ENCODE measurements around the gene ZIC4.

The ZIC4 gene

DNA sequence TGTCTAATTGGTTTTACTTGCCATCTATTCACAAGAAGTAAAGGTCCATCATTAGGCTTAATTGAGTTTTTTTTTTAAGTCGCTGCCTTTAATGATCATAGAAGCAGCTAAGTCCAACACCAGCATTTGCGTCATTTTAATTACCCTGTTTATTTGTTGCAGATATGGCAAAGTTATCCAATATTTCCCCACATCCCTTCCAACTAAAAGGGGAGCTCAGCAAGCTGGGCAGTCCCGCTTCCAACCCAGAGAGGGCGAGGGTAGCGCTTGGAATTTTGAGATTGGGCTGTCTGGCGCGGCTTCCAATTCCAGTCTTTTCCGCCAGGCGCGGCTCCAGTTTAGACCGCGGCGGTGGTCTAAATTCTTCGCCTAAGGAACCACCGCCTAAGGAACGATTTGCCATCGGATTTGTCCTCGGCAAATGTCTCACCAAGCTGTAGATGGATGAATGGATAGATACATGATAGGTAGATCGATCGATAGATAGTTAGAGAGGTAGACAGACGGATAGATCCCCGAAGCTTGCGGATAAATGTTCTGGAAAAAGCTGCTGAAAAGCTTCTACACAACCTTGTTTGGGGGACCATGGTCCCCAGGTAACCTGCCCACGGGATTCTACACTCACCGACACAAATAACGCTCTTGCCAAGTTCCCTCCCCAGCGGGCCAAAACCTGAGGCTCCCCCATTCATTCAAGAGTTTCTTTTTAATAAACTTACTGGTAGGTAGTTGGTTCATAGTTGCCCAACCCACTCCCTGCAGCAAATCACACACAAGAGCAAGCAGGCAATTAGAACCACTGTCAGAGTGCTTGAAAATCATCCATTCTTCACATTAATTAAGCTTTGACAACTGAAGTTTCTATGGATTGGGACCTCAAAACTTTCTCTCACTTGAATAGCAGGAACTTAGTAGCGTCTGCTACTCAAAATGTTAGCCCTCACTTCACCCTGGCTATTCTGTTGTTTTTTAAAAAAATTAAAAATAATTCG, 49.1 kb downstream of the ZIC4 start:
- peaks cover 0 to 5% of the 10 kb centered on the region in 2 donors for H3K4me1 Mint-ChIP-seq
- H3K27ac Mint-ChIP-seq: peak overlapping the region; percentile 5
- H3K4me3 Mint-ChIP-seq: peak overlapping the region in 1 of 2 donors; percentile 7
- H3K9me3 Mint-ChIP-seq: peaks cover 4% of the 10 kb centered on the region in 2 donors
- DNase-seq (no peak), ATAC-seq (replicated peaks) (no peak)
- H3K27me3 Mint-ChIP-seq: peaks cover 67 to 78% of the 10 kb centered on the region in 2 donors
- peaks cover 3 to 4% of the 10 kb centered on the region in 2 donors for H3K36me3 Mint-ChIP-seq

DNA sequence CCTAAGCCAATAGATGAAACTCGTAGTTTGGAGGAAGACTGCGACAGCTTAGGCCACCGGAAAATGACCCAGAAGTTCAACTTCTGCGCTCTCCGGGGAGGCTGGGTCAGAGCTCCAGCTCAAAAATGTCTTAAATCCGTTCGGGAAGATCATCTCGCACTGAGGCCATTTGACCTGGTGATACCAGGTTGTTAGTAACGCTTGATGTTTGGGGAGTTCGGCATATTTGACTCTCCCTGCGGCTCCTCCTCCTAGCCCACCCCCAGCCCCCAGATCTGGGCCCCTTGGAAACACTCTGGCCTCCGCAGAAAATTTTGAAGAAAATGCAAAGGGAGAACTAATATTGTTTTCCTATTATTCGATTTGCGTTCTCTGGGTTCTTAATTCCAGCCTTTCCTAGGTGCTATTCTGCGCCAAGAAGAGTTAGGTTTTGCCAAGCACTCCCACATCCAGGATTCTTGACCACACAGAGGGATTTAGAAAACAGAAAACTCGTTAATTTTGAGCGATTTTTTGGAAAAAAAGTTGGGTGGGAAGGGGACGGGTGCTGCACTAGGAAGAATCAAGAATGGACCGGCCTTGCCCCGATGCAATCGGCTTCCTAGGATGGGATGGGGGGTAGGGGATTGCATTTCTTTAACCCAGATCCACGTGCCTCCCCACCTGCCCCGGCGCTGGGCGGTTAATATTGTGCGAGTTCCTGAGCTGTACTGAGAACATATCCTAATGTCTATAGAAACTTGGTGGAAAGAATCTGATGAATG, 50.0 kb downstream of the ZIC4 start:
- peaks cover 4% of the 10 kb centered on the region in 2 donors for H3K9me3 Mint-ChIP-seq
- DNase-seq: no peak
- ATAC-seq (replicated peaks): no peak
- H3K4me1 Mint-ChIP-seq: peaks cover 0 to 5% of the 10 kb centered on the region in 2 donors
- H3K36me3 Mint-ChIP-seq: peaks cover 3 to 4% of the 10 kb centered on the region in 2 donors
- peaks cover 67 to 71% of the 10 kb centered on the region in 2 donors for H3K27me3 Mint-ChIP-seq
- H3K4me3 Mint-ChIP-seq: no peak overlapping the region
- peak overlapping the region; percentile 5 for H3K27ac Mint-ChIP-seq

DNA sequence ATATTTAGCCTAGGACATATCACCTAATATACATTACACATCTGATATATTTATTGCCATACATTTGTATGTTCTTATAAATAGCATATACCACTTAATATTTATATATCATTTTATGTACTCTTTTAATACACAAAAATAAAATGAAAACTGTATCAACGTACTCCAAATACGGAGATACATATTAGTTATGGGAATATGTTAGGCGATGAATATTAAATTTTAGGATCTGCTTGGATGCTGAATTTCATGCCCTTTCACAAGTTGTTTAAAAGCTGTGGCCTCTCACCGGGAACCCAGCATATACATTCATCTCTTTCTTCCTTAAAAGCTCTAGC, 50.6 kb downstream of the ZIC4 start:
- peaks cover 3 to 4% of the 10 kb centered on the region in 2 donors for H3K36me3 Mint-ChIP-seq
- peaks cover 0 to 5% of the 10 kb centered on the region in 2 donors for H3K4me1 Mint-ChIP-seq
- DNase-seq: no peak
- H3K27ac Mint-ChIP-seq: no peak overlapping the region
- H3K9me3 Mint-ChIP-seq: peaks cover 4% of the 10 kb centered on the region in 2 donors
- ATAC-seq (replicated peaks): no peak
- peaks cover 61 to 65% of the 10 kb centered on the region in 2 donors for H3K27me3 Mint-ChIP-seq
- H3K4me3 Mint-ChIP-seq: no peak overlapping the region

DNA sequence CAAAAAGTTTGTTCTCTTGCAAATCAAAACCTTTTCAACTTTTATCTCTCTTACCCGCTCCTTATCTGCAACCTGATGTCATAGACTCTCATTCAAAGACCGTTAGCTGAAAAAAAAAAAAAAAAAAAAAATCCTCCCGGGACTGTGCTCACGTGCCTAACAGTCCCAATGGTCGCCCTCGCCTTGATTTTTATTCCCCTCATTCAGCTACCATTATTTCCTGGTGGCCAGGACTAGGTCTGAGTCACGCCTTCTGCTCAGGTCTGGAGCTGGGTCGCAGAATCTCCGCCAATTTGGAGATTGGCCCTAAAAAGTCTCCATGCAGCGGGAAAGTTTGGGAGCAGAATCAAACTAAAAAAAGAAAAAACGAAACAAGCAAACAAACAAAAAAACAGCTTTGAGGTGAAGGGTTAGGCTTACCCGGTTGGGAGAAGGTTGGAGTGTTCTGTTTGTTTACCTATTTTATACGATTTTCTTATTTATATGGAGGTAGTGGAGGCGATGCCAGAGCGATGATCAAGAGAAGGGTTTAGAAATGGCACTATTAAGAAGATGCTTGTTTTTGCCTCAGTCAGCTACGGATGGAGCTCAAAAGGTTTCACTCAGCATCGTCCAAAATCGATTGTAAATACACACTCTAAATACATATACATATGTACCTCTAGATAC, 51.1 kb downstream of the ZIC4 start:
- no peak for ATAC-seq (replicated peaks)

DNA sequence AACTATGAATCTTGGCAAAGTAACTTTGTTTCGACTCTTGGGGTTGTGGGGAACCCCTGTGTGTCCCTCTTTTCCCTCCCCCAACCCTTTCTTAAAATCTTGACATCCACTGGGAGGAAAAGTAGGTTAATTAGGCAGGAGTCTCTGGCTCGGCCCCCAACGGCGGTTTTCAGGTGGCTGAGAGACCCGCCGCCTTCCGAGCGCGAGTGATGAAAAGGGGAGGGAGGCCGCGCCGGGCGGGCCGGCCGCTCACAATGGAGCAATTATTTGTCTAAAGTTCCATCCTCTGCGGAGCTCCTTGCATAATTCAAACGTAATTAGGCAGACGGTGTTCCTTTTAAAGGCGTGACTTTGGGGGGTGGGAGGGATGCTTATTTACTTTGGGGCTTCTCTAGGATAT, 51.7 kb downstream of the ZIC4 start:
- Mint-ChIP-seq H3K4me3 (no peak overlapping the region), H3K4me1 (peaks cover 0 to 5% of the 10 kb centered on the region in 2 donors), H3K9me3 (peaks cover 4% of the 10 kb centered on the region in 2 donors), H3K27ac (no peak overlapping the region), H3K36me3 (peaks cover 3 to 4% of the 10 kb centered on the region in 2 donors), H3K27me3 (peaks cover 50 to 54% of the 10 kb centered on the region in 2 donors)
- ATAC-seq (replicated peaks) (no peak), DNase-seq (no peak)

More for the DNA sequence above, 51.1 kb downstream of the ZIC4 start:
- no peak for DNase-seq
- no peak overlapping the region for H3K4me3 Mint-ChIP-seq
- H3K9me3 Mint-ChIP-seq: peaks cover 4% of the 10 kb centered on the region in 2 donors
- H3K36me3 Mint-ChIP-seq: peaks cover 3 to 4% of the 10 kb centered on the region in 2 donors
- peaks cover 0 to 5% of the 10 kb centered on the region in 2 donors for H3K4me1 Mint-ChIP-seq
- H3K27ac Mint-ChIP-seq: peak overlapping the region; percentile 16
- H3K27me3 Mint-ChIP-seq: peaks cover 56 to 60% of the 10 kb centered on the region in 2 donors

DNA sequence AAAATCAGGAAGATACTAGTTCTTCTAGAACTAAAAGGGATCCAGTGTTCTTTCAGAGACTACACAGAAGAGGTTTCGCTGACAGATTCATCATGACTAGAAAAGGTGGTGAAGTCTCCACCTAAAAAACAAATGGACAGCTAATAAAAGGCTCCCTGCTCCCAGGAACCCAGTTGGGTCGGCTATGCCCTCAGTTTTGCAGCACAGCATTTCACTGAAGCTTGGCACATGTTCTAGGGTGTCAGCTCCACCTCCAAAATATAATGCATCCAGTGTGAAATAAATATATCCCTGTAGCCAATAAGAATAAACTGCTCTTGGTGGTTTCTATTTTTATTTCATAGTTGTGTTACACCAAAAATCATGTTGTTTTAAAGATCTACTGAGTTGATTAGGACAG, 55.0 kb downstream of the ZIC4 start:
- H3K27me3 Mint-ChIP-seq: peaks cover 24 to 25% of the 10 kb centered on the region in 2 donors
- H3K4me1 Mint-ChIP-seq: no peaks in the 10 kb centered on the region
- H3K36me3 Mint-ChIP-seq: no peaks in the 10 kb centered on the region
- H3K27ac Mint-ChIP-seq: no peak overlapping the region
- ATAC-seq (replicated peaks): no peak
- no peak overlapping the region for H3K4me3 Mint-ChIP-seq
- no peak for DNase-seq
- H3K9me3 Mint-ChIP-seq: peaks cover 0 to 2% of the 10 kb centered on the region in 2 donors

DNA sequence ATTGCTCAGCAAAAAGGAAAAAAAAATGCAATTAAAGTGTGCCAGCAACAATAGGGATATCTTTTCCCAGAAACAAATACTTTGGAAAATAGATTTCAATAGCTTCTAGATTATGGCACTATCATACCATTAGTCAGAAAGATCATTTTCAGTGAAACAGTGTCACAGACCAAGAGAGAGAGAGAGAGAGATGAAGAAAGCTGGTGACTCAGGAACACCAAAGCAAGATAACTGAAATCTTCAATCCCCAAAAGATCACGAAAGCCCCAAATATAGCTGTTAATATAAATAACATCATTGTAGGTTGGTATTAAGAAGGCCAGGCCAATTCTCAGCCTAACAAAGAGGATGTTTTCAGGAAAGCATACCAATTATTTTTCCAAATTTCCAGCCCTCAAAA, 57.4 kb downstream of the ZIC4 start:
- Mint-ChIP-seq H3K9me3 (no peaks in the 10 kb centered on the region), H3K4me3 (no peak overlapping the region), H3K27me3 (peaks cover 2 to 5% of the 10 kb centered on the region in 2 donors), H3K36me3 (no peaks in the 10 kb centered on the region), H3K4me1 (no peaks in the 10 kb centered on the region), H3K27ac (no peak overlapping the region)
- ATAC-seq (replicated peaks): no peak
- no peak for DNase-seq

DNA sequence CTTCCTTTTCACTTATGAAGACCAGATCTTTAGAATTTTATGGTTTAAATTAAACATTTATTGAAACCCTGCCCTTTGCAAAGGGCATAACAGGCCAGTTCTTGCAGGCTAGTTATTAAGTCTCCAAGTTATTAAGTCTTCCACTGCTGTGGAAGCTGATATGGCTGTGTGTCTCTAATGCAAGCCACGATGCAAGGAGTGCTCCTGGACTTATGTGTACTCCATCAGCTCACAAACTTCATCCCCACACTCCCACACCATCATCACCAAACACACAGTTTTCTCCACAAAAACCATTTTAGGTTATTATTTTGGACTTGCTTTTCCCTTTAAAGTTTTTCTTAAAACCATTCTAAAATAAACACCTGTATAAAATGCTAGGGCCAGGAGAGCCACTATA, 62.4 kb downstream of the ZIC4 start:
- Mint-ChIP-seq H3K9me3 (peaks cover 0 to 3% of the 10 kb centered on the region in 2 donors), H3K27ac (no peak overlapping the region), H3K4me1 (no peaks in the 10 kb centered on the region), H3K36me3 (no peaks in the 10 kb centered on the region), H3K4me3 (no peak overlapping the region), H3K27me3 (no peaks in the 10 kb centered on the region)
- ATAC-seq (replicated peaks): no peak
- no peak for DNase-seq

DNA sequence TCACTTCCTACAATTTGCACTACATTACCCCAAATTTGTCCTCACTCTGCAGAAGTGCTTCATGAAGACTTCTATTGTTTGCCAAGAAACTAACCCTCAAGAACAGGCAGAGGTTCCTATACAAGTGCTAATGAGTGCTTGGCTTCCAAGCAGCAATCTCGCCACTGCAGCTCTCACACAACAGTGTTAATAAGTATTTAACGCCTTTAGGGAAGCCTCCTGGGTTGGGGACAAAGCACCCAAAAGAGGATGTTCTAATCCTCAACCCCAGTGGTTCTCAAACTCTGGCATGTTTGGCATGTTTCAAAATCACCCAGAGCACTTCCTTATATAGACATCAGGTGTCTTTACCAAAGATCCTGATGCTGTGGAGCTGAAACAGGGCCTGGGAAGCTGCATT, 64.6 kb downstream of the ZIC4 start:
- H3K27ac Mint-ChIP-seq: no peak overlapping the region
- no peaks in the 10 kb centered on the region for H3K27me3 Mint-ChIP-seq
- no peaks in the 10 kb centered on the region for H3K36me3 Mint-ChIP-seq
- ATAC-seq (replicated peaks) (no peak), DNase-seq (no peak)
- peaks cover 0 to 3% of the 10 kb centered on the region in 2 donors for H3K9me3 Mint-ChIP-seq
- no peak overlapping the region for H3K4me3 Mint-ChIP-seq
- no peaks in the 10 kb centered on the region for H3K4me1 Mint-ChIP-seq

DNA sequence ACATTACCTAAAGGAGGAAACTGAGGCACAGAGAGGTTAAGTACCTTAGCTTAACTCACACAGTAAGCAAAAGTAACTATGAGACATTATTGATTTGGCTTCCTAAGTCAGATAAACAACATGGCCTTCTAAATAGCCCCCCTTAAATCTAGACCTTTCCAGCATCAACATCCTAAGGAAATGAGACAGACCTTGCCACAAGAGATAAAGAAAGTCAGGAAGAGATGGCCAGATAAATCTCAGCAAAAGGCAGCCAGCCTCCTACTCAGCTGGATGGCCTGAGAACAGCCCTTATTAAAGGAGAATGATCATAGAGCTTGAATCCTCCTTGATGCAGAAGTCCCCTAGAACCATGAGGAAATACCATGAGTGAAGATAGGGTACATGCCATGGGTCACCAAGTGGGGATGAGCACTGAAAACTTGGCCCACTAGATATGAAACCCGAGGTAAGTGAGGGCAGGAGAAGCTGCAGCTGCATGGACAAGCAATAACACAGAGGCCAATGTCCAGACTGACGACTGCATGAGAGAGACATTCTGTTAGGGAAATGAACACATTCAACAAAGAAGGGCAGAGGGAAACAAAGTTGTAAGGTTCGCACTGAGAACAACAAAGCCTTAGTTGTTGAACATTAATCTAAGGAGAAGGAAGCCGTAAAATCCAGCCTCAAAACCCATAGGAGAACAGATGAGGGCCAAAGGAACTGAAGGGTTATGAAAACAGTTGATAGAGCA, 69.6 kb downstream of the ZIC4 start:
- Mint-ChIP-seq H3K4me3 (no peak overlapping the region), H3K27me3 (no peaks in the 10 kb centered on the region), H3K4me1 (no peaks in the 10 kb centered on the region), H3K27ac (no peak overlapping the region), H3K9me3 (no peaks in the 10 kb centered on the region), H3K36me3 (no peaks in the 10 kb centered on the region)
- DNase-seq: no peak
- ATAC-seq (replicated peaks): no peak

Data from stimulated activated naive B cell treated with anti-CD40 and anti-IgM and Interleukin-4, amounts not matched to agents 10 μg/mL and 1 μg/mL and 100 μg/mL, for 72 hours (primary cell).